Activated B cell treated with CpG ODN at 0.5 μM for 24 hours (primary cell): ENCODE measurements around the gene HELZ. TPM values are rescaled to one million over a fixed set of nuclear protein-coding genes. Genes with fewer than 3 reads are reported as not detected.

Experiments used
- ATAC-seq: fragments of 200-7000 bp; cut with Tn5 transposase; one replicate; pipeline ENCODE4 v1.10.0; 2021; ENCODE audit warnings: low read depth, mild to moderate bottlenecking, moderate library complexity
- CTCF ChIA-PET: fragments of 350-600 bp; sonication (Branson Sonifier 250); formaldehyde crosslinking; loops from one replicate; lab custom pipeline; 2021; ENCODE audit warnings: antibody characterized with exemption; lab: Charles Lee
- POLR2A ChIA-PET: fragments of 350-600 bp; sonication (Branson Sonifier 250); formaldehyde crosslinking; loops from one replicate; lab custom pipeline; 2021; ENCODE audit warnings: antibody characterized with exemption; lab: Charles Lee
- DNase-seq: peaks from one replicate; pipeline ENCODE4 v3.0.0; 2022
- H3K27ac Mint-ChIP-seq: one replicate; pipeline ENCODE4 v1.8.0; 2020; ENCODE audit warnings: mixed read lengths
- H3K27me3 Mint-ChIP-seq: one replicate; pipeline ENCODE4 v1.8.0; 2021; ENCODE audit warnings: mixed read lengths
- H3K36me3 Mint-ChIP-seq: one replicate; pipeline ENCODE4 v1.8.0; 2021; ENCODE audit warnings: low read depth, mixed read lengths
- H3K4me1 Mint-ChIP-seq: one replicate; pipeline ENCODE4 v1.8.0; 2021; ENCODE audit warnings: mixed read lengths
- H3K4me3 Mint-ChIP-seq: one replicate; pipeline ENCODE4 v1.8.0; 2020; ENCODE audit warnings: mild to moderate bottlenecking, mixed read lengths
- H3K9me3 Mint-ChIP-seq: one replicate; pipeline ENCODE4 v1.8.0; 2020; ENCODE audit warnings: mixed read lengths
- CTCF ChIP-seq: fragments of 200-600 bp; IDR thresholded peaks from one replicate; pipeline ENCODE4 v1.8.0; 2022; ENCODE audit warnings: antibody characterized with exemption, mild to moderate bottlenecking
- intact Hi-C: fragments of 100-400 bp; cut with micrococcal nuclease; formaldehyde crosslinking; loops from one replicate; pipeline ENCODE4 v1.15.1; 2024
- total RNA-seq: library from RNA; stranded (reverse); gene quantifications from 2 replicates; pipeline ENCODE4 v1.2.3, GENCODE V29; 2022

Gene HELZ
- total RNA-seq, 1 donor from 2014 or later: 69.7 TPM

- Mint-ChIP-seq H3K36me3 (no peaks in the 10 kb centered on the region), H3K27ac (no peak overlapping the region), H3K4me3 (no peak overlapping the region), H3K9me3 (no peaks in the 10 kb centered on the region), H3K4me1 (no peaks in the 10 kb centered on the region), H3K27me3 (peaks cover 6% of the 10 kb centered on the region)
- no peak for ATAC-seq
- intact Hi-C loops: no loop called here
- no peak for TF ChIP-seq CTCF
- no peak for DNase-seq
- CTCF ChIA-PET: no interaction called here
- POLR2A ChIA-PET: no interaction called here
Measured at GRCh38 chr17:67021743-67022450, 223.1 kb downstream of the HELZ start.

- Mint-ChIP-seq H3K27me3 (peaks cover 6% of the 10 kb centered on the region), H3K27ac (no peak overlapping the region), H3K36me3 (no peaks in the 10 kb centered on the region), H3K4me1 (no peaks in the 10 kb centered on the region), H3K4me3 (no peak overlapping the region), H3K9me3 (no peaks in the 10 kb centered on the region)
- intact Hi-C loops: no loop called here
- CTCF ChIA-PET: no interaction called here
- ATAC-seq (no peak), DNase-seq (no peak)
- POLR2A ChIA-PET: no interaction called here
- TF ChIP-seq CTCF: no peak
Measured at GRCh38 chr17:67021196-67021595, 223.8 kb downstream of the HELZ start.

Other genes with a start within 250 kb of the HELZ start
- gene CACNG1, start 200.6 kb downstream of the HELZ start, total RNA-seq: not detected in 2 replicates
- gene PSMD12, start 121.4 kb upstream of the HELZ start, total RNA-seq: 47.3 and 54.6 TPM in 2 replicates
- 15.2 and 19.3 TPM in 2 replicates for gene PITPNC1, start 132.1 kb upstream of the HELZ start, total RNA-seq